ENCODE measurements around the gene C4B.
A peak's percentile ranks its signal among the peaks of the same experiment; 100 is the strongest.

Gene C4B

GRCh38 chr6:32068867-32069266 lies 54.3 kb downstream of the C4B start:
- no peak overlapping the region for H3K4me3 ChIP-seq (ENCODE audit: low read length)
- TF ChIP-seq CTCF (conservative IDR thresholded peaks at IDR 0.05; ENCODE audit: low read length) = no peak
- no peak for DNase-seq (ENCODE audit: low read depth)

- DNase-seq (ENCODE audit: low read depth) = no peak
- TF ChIP-seq CTCF (conservative IDR thresholded peaks at IDR 0.05; ENCODE audit: low read length) = no peak
Measured at GRCh38 chr6:32069460-32069859, 54.9 kb downstream of the C4B start.

GRCh38 chr6:32069878-32070515 lies 55.4 kb downstream of the C4B start:
- no peak for DNase-seq (ENCODE audit: low read depth)
- no peak for TF ChIP-seq CTCF (conservative IDR thresholded peaks at IDR 0.05; ENCODE audit: low read length)

More at GRCh38 chr6:32069460-32069859, 54.9 kb downstream of the C4B start:
- no peak overlapping the region for H3K4me3 ChIP-seq (ENCODE audit: low read length)

GRCh38 chr6:32070814-32071543 lies 56.4 kb downstream of the C4B start:
- H3K4me3 ChIP-seq (ENCODE audit: low read length) = no peak overlapping the region
- TF ChIP-seq CTCF (conservative IDR thresholded peaks at IDR 0.05; ENCODE audit: low read length) = no peak
- no peak for DNase-seq (ENCODE audit: low read depth)

More at GRCh38 chr6:32069878-32070515, 55.4 kb downstream of the C4B start:
- H3K4me3 ChIP-seq (ENCODE audit: low read length) = no peak overlapping the region

- no peak for DNase-seq (ENCODE audit: low read depth)
- no peak for TF ChIP-seq CTCF (conservative IDR thresholded peaks at IDR 0.05; ENCODE audit: low read length)
- H3K4me3 ChIP-seq (ENCODE audit: low read length) = no peak overlapping the region
Measured at GRCh38 chr6:32073101-32073500, 58.5 kb downstream of the C4B start.

GRCh38 chr6:32073613-32074012 lies 59.0 kb downstream of the C4B start:
- DNase-seq (ENCODE audit: low read depth) = no peak
- TF ChIP-seq CTCF (conservative IDR thresholded peaks at IDR 0.05; ENCODE audit: low read length) = no peak
- H3K4me3 ChIP-seq (ENCODE audit: low read length) = no peak overlapping the region

- TF ChIP-seq CTCF (conservative IDR thresholded peaks at IDR 0.05; ENCODE audit: low read length) = no peak
- no peak overlapping the region for H3K4me3 ChIP-seq (ENCODE audit: low read length)
- DNase-seq (ENCODE audit: low read depth) = peak; percentile 84
Measured at GRCh38 chr6:32074996-32075532, 60.5 kb downstream of the C4B start.

Measured in AG10803 (cell line).